ENCODE measurements around the gene HCN2.
"Not testable (repeated sequence)": the region's sequence is repeated elsewhere in the genome, so short reads cannot be mapped to it uniquely, and the experiment has no call there.

Gene HCN2

GRCh38 chr19:584240-585001 is 5.3 kb upstream of the HCN2 start:
- no peaks in the 10 kb centered on the region for H3K9me3 ChIP-seq (replicated peaks in 1 of 2; ENCODE audit: control insufficient read depth in 2 of 2, insufficient read depth in 1 of 2, low read depth in 1 of 2, low read length in 2 of 2)
- no peak overlapping the region for H2BK15ac ChIP-seq (ENCODE audit: low read length)
- DNase-seq (ENCODE audit: low spot score): peak; percentile 56
- no CpG with 5 or more reads among the region's 38 CpGs for WGBS, 2 donors (ENCODE audit: extremely low coverage in 2 of 2, insufficient read length in 2 of 2, insufficient replicate concordance in 1 of 2)
- peaks cover 18% of the 10 kb centered on the region for H3K79me1 ChIP-seq (ENCODE audit: low read depth, low read length)
- H2AFZ ChIP-seq (ENCODE audit: low read length): no peak overlapping the region
- H2BK120ac ChIP-seq (ENCODE audit: low read depth, low read length): no peak overlapping the region
- peaks cover 5 to 6% of the 10 kb centered on the region in 2 donors for H3K4me1 ChIP-seq (ENCODE audit: control insufficient read depth in 2 of 2, insufficient read depth in 1 of 2, low read depth in 1 of 2, low read length in 2 of 2)
- peak overlapping the region; percentile 56 for H2AK5ac ChIP-seq (ENCODE audit: low read depth, low read length)
- H3K27ac ChIP-seq (replicated peaks; ENCODE audit: low read length): peak overlapping the region; percentile 66
- peak overlapping the region; percentile 50 for H3K9ac ChIP-seq (ENCODE audit: low read depth, low read length, poor library complexity)
- H3K18ac ChIP-seq (ENCODE audit: low read length): peak overlapping the region; percentile 88
- H3K23ac ChIP-seq (ENCODE audit: low read depth, low read length, poor library complexity): peak overlapping the region; percentile 78
- H4K91ac ChIP-seq (ENCODE audit: low read depth, low read length, poor library complexity): no peak overlapping the region
- H3K4me3 ChIP-seq (ENCODE audit: low read length in 2 of 2): no peak overlapping the region
- no peak overlapping the region for H3K14ac ChIP-seq (ENCODE audit: low read length)
- H2BK12ac ChIP-seq (ENCODE audit: low read length): peak overlapping the region; percentile 73
- peak overlapping the region; percentile 11 for H3K4me2 ChIP-seq (ENCODE audit: insufficient read depth, low read length, poor library complexity, severe bottlenecking)
- peaks cover 30 to 37% of the 10 kb centered on the region in 2 donors for H3K36me3 ChIP-seq (replicated peaks in 1 of 2; ENCODE audit: control insufficient read depth in 2 of 2, insufficient read depth in 2 of 2, low read length in 2 of 2)
- no peak overlapping the region for H3K4ac ChIP-seq (ENCODE audit: low read length)
- peaks cover 11 to 15% (median 15%) of the 10 kb centered on the region in 3 experiments for H3K27me3 ChIP-seq (ENCODE audit: control insufficient read depth in 3 of 3, insufficient read depth in 3 of 3, low read depth in 1 of 3, low read length in 3 of 3)
- H2BK5ac ChIP-seq (ENCODE audit: low read length): peak overlapping the region; percentile 24
- peak overlapping the region; percentile 43 for H4K8ac ChIP-seq (ENCODE audit: low read depth, low read length)

DNA sequence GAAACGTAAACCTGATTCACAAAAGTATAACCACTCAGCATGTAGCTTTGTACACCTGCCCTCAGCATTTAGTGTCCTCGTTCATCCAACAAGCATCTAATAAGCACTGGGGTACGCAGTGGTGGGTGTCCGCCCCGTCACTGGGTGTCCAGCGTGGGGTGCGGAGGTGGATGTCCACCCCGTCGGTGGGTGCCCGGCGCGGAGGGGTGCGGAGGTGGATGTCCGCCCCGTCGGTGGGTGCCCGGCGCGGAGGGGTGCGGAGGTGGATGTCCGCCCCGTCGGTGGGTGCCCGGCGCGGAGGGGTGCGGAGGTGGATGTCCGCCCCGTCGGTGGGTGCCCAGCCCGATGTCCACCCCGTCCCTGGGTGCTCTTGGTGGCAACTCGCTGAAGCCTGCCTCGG is 4.5 kb upstream of the HCN2 start:
- not testable (repeated sequence) for H3K27ac ChIP-seq (replicated peaks; ENCODE audit: low read length); H4K8ac ChIP-seq (ENCODE audit: low read depth, low read length); H3K4me3 ChIP-seq (ENCODE audit: low read length in 2 of 2); H2BK120ac ChIP-seq (ENCODE audit: low read depth, low read length); H3K4me2 ChIP-seq (ENCODE audit: insufficient read depth, low read length, poor library complexity, severe bottlenecking); H2BK5ac ChIP-seq (ENCODE audit: low read length); DNase-seq (ENCODE audit: low spot score); H3K9me3 ChIP-seq (replicated peaks in 1 of 2; ENCODE audit: control insufficient read depth in 2 of 2, insufficient read depth in 1 of 2, low read depth in 1 of 2, low read length in 2 of 2); H3K4me1 ChIP-seq (ENCODE audit: control insufficient read depth in 2 of 2, insufficient read depth in 1 of 2, low read depth in 1 of 2, low read length in 2 of 2); H2BK15ac ChIP-seq (ENCODE audit: low read length); H3K14ac ChIP-seq (ENCODE audit: low read length); H3K9ac ChIP-seq (ENCODE audit: low read depth, low read length, poor library complexity); H2AK5ac ChIP-seq (ENCODE audit: low read depth, low read length); H3K4ac ChIP-seq (ENCODE audit: low read length); H2AFZ ChIP-seq (ENCODE audit: low read length); H2BK12ac ChIP-seq (ENCODE audit: low read length); H4K91ac ChIP-seq (ENCODE audit: low read depth, low read length, poor library complexity)
- Histone ChIP-seq H3K79me1 (ENCODE audit: low read depth, low read length) (peaks cover 13% of the 10 kb centered on the region), H3K23ac (ENCODE audit: low read depth, low read length, poor library complexity) (peak overlapping the region; percentile 78), H3K36me3 (replicated peaks in 1 of 2; ENCODE audit: control insufficient read depth in 2 of 2, insufficient read depth in 2 of 2, low read length in 2 of 2) (peaks cover 23 to 30% of the 10 kb centered on the region in 2 donors), H3K27me3 (ENCODE audit: control insufficient read depth in 3 of 3, insufficient read depth in 3 of 3, low read depth in 1 of 3, low read length in 3 of 3) (peaks cover 14 to 19% (median 16%) of the 10 kb centered on the region in 3 experiments), H3K18ac (ENCODE audit: low read length) (peak overlapping the region; percentile 8)
- WGBS, 2 donors (ENCODE audit: extremely low coverage in 2 of 2, insufficient read length in 2 of 2, insufficient replicate concordance in 1 of 2): no CpG with 5 or more reads among the region's 34 CpGs

DNA sequence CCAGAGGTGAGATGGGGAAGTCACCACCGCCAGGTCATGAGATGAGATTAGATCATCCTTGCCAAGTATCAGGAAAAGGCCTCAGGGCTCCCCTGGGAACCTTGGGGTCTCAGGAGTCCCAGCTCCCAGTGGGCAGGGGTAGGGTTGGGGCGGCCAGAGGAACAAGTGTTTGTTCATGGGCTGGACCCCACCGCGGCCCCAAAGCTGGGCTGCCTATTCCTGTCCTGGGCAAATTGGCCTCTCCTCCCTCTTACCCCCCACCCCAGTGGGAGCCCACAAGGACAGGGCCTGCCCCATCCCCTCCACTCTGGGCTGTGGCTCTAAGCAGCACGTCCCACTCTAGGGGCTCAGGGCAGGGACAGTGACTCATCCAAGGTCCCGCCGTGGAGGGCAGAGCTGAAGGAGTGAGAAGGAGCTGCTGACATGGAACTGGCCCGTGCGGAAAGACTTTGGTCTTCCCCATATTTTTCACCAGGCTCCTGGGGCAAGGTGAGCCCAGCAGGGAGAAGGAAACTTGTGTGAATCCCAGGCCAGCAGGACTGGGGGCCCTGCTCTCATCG is 4.0 kb upstream of the HCN2 start:
- H3K9ac ChIP-seq (ENCODE audit: low read depth, low read length, poor library complexity): no peak overlapping the region

GRCh38 chr19:588093-588740 is 1.5 kb upstream of the HCN2 start:
- Histone ChIP-seq H3K27ac (replicated peaks; ENCODE audit: low read length) (no peak overlapping the region), H3K9ac (ENCODE audit: low read depth, low read length, poor library complexity) (peak overlapping the region; percentile 81), H3K27me3 (ENCODE audit: control insufficient read depth in 3 of 3, insufficient read depth in 3 of 3, low read depth in 1 of 3, low read length in 3 of 3) (peaks cover 26 to 45% (median 45%) of the 10 kb centered on the region in 3 experiments), H3K23ac (ENCODE audit: low read depth, low read length, poor library complexity) (peak overlapping the region; percentile 93), H3K79me1 (ENCODE audit: low read depth, low read length) (peaks cover 6% of the 10 kb centered on the region), H2AK5ac (ENCODE audit: low read depth, low read length) (peak overlapping the region; percentile 81), H2BK15ac (ENCODE audit: low read length) (no peak overlapping the region), H3K14ac (ENCODE audit: low read length) (peak overlapping the region; percentile 31), H3K4ac (ENCODE audit: low read length) (peak overlapping the region; percentile 53), H3K4me1 (ENCODE audit: control insufficient read depth in 2 of 2, insufficient read depth in 1 of 2, low read depth in 1 of 2, low read length in 2 of 2) (peaks cover 5 to 7% of the 10 kb centered on the region in 2 donors), H3K4me3 (ENCODE audit: low read length in 2 of 2) (no peak overlapping the region), H3K36me3 (replicated peaks in 1 of 2; ENCODE audit: control insufficient read depth in 2 of 2, insufficient read depth in 2 of 2, low read length in 2 of 2) (peaks cover 3 to 7% of the 10 kb centered on the region in 2 donors), H3K9me3 (replicated peaks in 1 of 2; ENCODE audit: control insufficient read depth in 2 of 2, insufficient read depth in 1 of 2, low read depth in 1 of 2, low read length in 2 of 2) (peaks cover 0 to 1% of the 10 kb centered on the region in 2 donors), H3K4me2 (ENCODE audit: insufficient read depth, low read length, poor library complexity, severe bottlenecking) (peak overlapping the region; percentile 14), H4K8ac (ENCODE audit: low read depth, low read length) (no peak overlapping the region), H2BK12ac (ENCODE audit: low read length) (peak overlapping the region; percentile 58), H2BK5ac (ENCODE audit: low read length) (peak overlapping the region; percentile 13), H4K91ac (ENCODE audit: low read depth, low read length, poor library complexity) (no peak overlapping the region), H2BK120ac (ENCODE audit: low read depth, low read length) (no peak overlapping the region), H3K18ac (ENCODE audit: low read length) (peak overlapping the region; percentile 78), H2AFZ (ENCODE audit: low read length) (peak overlapping the region; percentile 59)
- peak; percentile 49 for DNase-seq (ENCODE audit: low spot score)
- no CpG with 5 or more reads among the region's 41 CpGs for WGBS, 2 donors (ENCODE audit: extremely low coverage in 2 of 2, insufficient read length in 2 of 2, insufficient replicate concordance in 1 of 2)

More for the DNA sequence above, 4.0 kb upstream of the HCN2 start:
- no peak overlapping the region for H2BK15ac ChIP-seq (ENCODE audit: low read length)
- no peak overlapping the region for H3K4ac ChIP-seq (ENCODE audit: low read length)
- peaks cover 5 to 6% of the 10 kb centered on the region in 2 donors for H3K4me1 ChIP-seq (ENCODE audit: control insufficient read depth in 2 of 2, insufficient read depth in 1 of 2, low read depth in 1 of 2, low read length in 2 of 2)
- no peak overlapping the region for H2BK5ac ChIP-seq (ENCODE audit: low read length)
- peak overlapping the region; percentile 78 for H3K23ac ChIP-seq (ENCODE audit: low read depth, low read length, poor library complexity)
- no peak overlapping the region for H3K27ac ChIP-seq (replicated peaks; ENCODE audit: low read length)
- no peak overlapping the region for H4K91ac ChIP-seq (ENCODE audit: low read depth, low read length, poor library complexity)
- no peak overlapping the region for H2BK120ac ChIP-seq (ENCODE audit: low read depth, low read length)
- no peak overlapping the region for H2AFZ ChIP-seq (ENCODE audit: low read length)
- no peak overlapping the region for H2AK5ac ChIP-seq (ENCODE audit: low read depth, low read length)
- DNase-seq (ENCODE audit: low spot score): no peak
- no peaks in the 10 kb centered on the region for H3K9me3 ChIP-seq (replicated peaks in 1 of 2; ENCODE audit: control insufficient read depth in 2 of 2, insufficient read depth in 1 of 2, low read depth in 1 of 2, low read length in 2 of 2)
- peaks cover 18 to 24% (median 19%) of the 10 kb centered on the region in 3 experiments for H3K27me3 ChIP-seq (ENCODE audit: control insufficient read depth in 3 of 3, insufficient read depth in 3 of 3, low read depth in 1 of 3, low read length in 3 of 3)
- H3K36me3 ChIP-seq (replicated peaks in 1 of 2; ENCODE audit: control insufficient read depth in 2 of 2, insufficient read depth in 2 of 2, low read length in 2 of 2): peaks cover 18 to 25% of the 10 kb centered on the region in 2 donors
- no peak overlapping the region for H3K4me2 ChIP-seq (ENCODE audit: insufficient read depth, low read length, poor library complexity, severe bottlenecking)
- H3K4me3 ChIP-seq (ENCODE audit: low read length in 2 of 2): no peak overlapping the region
- peaks cover 9% of the 10 kb centered on the region for H3K79me1 ChIP-seq (ENCODE audit: low read depth, low read length)
- no peak overlapping the region for H3K14ac ChIP-seq (ENCODE audit: low read length)
- WGBS, 2 donors (ENCODE audit: extremely low coverage in 2 of 2, insufficient read length in 2 of 2, insufficient replicate concordance in 1 of 2): no CpG with 5 or more reads among the region's 10 CpGs
- H2BK12ac ChIP-seq (ENCODE audit: low read length): no peak overlapping the region
- no peak overlapping the region for H3K18ac ChIP-seq (ENCODE audit: low read length)
- no peak overlapping the region for H4K8ac ChIP-seq (ENCODE audit: low read depth, low read length)
